ENCODE measurements around the gene RERE. TPM values are rescaled to one million over a fixed set of nuclear protein-coding genes. Genes with fewer than 3 reads are reported as not detected.
"Not testable (repeated sequence)": the region's sequence is repeated elsewhere in the genome, so short reads cannot be mapped to it uniquely, and the experiment has no call there.

Gene RERE
- total RNA-seq, 1 donor from 2014 or later: 78.2 TPM

DNA sequence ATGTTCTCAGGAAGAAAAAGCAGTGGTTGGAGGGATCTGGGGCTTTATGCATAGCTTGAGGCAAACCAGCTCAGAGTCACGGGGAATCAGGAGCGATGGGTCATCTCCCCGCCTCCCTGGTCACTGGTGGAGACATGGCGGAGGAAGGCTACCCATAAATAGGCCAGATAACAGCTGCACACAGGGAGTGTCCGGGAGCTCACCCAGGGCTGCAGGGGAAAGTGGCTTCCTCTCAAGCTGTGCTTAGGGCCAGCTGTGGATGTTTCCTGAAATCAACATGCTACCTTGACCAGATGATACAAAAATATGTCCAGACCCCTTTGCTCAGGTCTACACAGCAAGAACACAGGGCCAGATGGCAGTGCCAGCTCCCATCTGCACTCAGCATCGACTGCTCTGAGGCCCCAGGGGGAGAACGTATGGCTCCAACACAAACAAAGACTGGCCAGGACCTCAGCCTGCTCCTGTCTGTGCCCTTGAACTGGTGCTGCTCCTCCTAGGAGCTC, 27.1 kb upstream of the RERE start:
- intact Hi-C loops (cut with micrococcal nuclease): no loop called here

DNA sequence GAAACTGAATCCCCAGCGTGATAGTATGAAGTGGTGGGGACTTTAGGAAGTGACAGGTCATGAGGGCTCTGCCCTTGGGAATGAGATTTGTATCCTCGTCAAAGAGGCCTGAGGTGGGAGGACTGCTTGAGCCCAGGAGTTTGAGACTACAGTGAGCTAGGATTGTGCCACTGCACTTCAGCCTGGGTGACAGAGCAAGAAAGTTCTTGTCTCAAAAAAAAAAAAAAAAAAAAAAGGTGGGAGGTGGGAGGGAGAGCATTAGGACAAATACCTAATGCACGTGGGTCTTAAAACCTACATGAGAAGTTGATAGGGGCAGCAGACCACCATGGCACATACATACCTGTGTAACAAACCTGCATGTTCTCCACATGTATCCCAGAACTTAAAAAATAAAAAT, 24.0 kb upstream of the RERE start:
- intact Hi-C loops (cut with micrococcal nuclease): no loop called here

DNA sequence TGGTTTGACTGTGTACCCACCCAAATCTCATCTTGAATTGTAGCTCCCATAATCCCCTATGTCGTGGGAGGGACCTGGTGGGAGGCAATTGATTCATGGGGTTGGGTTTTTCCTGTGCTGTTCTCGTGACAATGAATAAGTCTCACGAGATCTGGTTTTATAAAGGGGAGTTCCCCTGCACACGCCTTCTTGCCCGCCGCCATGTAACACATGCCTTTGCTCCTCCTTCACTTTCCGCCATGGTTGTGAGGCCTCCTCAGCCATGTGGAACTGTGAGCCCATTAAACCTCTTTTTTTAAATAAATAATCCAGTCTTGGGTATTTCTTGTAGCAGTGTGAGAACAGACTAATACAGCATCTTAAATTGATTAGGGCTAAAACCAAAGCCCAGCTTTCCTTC, 22.6 kb upstream of the RERE start:
- intact Hi-C loops (cut with micrococcal nuclease): no loop called here

DNA sequence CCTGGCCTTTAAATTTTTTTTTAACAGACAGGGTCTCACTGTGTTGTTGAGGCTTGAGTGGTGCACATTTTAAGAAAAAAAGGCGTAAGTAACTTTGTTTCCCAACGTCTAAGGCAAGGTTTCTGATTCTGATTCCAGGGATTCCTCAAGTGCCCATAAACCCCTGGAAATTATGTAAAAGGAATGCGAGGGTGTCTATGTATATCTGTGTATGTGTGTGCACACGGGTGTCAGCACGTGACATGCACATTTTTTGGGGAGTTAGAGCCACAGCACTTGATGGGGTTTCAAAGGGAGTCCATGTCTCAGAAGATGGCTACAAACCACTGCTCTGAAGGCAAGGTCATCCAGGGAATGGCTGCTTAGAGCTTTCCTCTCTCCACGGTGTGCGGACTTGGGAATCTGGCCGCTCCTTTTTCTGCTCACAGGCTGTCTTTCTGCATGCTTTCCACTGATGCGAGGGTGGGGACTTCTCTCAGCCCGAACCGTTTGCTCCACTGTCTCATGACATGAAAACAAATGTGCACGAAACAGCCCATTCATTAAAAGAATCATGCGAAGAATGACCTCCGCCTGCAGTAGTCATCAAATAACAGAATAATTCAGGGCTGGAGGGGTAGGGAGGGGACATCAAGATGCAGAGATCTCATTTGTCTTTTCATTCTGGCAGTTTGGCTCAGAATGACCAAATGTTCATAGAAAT, 18.7 kb upstream of the RERE start:
- intact Hi-C loops (cut with micrococcal nuclease): no loop called here

DNA sequence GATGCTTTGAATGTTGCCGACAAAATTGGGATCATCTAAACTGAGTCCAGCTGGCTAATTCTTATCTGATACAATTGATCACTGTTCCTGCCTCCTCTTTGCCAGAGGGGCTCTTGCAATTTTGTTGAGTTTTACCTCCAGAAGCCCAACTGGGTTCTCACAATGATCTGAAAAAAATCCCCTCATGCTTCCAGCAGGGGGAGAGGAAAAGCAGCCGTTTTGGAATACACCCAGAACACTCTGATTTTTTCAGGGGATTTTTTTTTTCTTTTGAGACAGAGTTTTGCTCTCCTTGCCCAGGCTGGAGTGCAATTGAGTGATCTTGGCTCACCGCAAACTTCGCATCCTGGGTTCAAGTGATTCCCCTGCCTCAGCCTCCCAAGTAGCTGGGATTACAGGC, 13.9 kb upstream of the RERE start:
- intact Hi-C loops (cut with micrococcal nuclease): no loop called here

DNA sequence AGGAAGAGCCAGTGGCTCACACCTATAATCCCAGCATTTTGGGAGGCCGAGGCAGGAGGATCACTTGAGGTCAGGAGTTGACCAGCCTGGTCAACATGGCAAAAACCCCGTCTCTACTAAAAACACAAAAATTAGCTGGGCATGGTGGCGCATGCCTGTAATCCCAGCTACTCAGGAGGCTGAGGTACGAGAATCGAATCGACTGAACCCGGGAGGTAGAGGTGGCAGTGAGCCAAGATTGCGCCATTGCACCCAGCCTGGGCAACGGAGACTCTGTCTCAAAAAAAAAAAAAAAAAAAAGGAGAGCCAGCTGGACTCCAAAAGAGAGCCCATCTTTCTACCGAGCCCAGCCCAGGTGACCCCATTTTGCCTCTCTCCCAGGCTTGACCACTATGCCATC, 13.3 kb upstream of the RERE start:
- intact Hi-C loops (cut with micrococcal nuclease): not testable (repeated sequence)

DNA sequence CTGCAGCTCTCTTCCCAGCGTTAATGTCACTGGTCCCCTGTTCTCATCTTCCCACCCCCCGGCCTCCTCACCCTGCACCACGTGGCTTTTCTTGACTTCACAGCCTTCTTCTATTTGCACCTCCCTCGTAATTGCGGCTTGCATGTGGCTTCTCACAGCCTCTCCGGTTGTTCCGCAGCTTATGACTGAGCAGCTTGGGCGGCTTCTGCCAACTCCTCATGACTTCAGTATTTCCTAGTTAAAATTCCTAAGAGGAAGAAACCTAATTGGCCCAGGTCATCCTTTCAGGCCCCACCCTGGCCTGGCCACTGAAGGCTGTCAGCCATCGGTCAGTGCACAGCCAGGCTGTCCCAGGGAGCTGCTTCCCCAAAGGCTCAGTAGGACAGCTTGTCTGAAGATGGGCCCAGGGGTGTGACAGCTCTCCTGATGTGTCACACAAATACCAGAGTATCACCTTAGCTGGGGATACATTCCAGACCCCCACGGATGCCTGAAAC, 8.6 kb upstream of the RERE start:
- intact Hi-C loops (cut with micrococcal nuclease): no loop called here

DNA sequence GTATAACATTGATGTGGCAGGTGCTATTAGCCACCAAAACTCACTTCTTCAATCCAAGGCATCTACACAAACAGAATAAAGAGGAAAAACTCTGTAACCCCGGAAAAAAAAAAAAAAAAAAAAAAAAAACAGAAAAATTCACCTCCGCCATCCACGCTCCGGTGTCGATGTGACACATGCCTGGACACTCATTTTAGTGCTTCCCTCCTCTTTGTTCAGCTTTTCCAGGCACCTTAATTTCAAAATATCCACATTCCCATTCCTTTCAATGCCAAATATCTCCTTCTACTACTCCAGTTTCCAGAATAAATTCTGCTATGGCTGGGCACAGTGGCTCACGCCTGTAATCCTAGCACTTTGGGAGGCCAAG, 5.8 kb upstream of the RERE start:
- intact Hi-C loops (cut with micrococcal nuclease): no loop called here

DNA sequence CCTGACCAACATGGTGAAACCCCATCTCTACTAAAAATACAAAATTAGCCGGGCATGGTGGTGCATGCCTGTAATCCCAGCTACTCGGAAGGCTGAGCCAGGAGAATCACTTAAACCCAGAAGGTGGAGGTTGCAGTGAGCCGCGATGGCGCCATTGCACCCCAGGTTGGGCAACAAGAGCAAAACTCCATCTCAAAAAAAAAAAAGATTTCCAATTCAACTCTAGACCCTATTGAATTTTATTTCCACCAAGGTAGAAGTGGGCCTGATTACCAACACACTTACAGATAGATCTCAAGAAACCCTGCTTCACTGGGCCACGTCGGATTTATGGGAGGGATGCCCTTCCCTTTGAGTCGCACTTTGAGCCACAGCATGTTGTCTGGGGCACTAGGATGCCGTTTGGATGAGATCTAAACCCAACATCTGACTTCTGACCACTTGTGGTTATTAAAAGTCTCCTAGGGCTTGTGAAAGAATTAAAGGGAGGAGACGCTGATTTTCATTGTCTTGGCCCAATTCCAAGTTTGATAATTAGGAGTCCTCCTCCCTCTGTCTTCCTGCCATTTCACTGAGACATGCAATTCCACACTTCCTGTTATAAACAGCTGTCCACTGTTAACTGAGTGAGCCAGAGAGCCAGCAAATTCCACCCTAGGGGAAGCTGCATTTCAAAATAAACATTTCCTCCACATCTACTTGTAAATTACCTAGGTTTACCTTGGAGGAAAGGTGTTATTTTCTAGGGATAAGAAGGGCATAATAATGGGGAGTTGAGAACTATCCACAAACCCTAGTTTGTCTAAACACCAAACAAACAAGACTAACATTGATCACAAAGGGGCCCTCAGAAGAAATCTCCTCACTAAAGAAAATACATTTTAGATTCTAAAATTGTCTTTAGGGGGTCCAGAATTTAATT, 5.2 kb upstream of the RERE start:
- intact Hi-C loops (cut with micrococcal nuclease): no loop called here

DNA sequence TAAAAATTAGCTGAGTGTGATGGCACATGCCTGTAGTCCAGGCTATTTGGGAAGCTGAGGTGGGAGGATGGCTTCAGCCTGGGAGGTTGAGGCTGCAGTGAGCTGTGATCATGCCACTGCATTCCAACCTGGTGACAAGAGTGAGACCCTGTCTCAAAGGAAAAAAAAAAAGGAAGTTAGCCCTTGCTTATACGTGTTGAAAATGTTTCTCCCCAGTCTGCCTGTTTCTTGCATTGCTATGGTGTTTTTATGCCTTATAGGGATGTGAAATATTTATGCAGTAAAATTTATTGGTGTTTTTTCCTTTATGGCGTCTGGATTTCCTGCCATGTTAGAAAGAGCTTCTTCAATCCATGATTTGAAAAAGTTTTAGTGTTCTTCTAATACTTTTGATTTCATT, 3.6 kb upstream of the RERE start:
- intact Hi-C loops (cut with micrococcal nuclease): no loop called here

DNA sequence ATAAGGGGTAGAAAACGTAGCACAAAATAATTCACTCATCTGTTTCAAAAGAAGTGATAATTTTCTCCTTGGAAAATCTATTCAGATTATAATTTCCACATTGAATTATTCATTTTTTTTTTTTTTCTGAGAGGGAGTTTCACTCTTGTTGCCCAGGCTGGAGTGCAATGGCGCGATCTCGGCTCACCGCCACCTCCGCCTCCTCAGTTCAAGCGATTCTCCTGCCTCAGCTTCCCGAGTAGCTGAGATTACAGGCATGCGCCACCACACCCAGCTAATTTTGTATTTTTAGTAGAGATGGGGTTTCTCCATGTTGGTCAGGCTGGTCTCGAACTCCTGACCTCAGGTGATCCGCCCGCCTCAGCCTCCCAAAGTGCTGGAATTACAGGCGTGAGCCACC, 1.3 kb upstream of the RERE start:
- intact Hi-C loops (cut with micrococcal nuclease): loop anchor here (1.0 to 5.0 kb wide), 2 partner anchors 11 to 291 kb away; no protein-coding TSS in a partner anchor

DNA sequence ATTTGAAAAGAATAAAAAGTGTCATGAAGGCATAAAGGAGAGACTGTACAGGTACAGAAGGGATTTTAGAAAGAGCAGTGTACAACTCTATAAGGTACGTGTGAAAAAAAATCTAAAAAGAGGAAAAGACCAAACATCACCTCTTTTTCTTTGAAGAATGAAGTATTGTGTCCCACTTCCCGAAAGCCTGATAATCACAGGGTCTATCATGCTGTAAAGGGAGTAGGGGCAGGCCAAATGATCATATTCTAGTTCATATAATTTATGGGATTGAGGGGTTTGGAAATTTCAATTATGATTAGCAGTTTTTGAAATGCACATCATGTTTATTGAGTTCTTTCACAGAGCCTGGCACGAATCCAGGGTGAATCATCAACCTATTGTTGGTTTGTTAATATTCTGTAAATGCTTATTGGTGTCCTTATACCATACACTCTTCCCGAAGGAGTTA, 910 bp upstream of the RERE start:
- intact Hi-C loops (cut with micrococcal nuclease): loop anchor here (1.0 to 5.0 kb wide), 2 partner anchors 11 to 291 kb away; no protein-coding TSS in a partner anchor

DNA sequence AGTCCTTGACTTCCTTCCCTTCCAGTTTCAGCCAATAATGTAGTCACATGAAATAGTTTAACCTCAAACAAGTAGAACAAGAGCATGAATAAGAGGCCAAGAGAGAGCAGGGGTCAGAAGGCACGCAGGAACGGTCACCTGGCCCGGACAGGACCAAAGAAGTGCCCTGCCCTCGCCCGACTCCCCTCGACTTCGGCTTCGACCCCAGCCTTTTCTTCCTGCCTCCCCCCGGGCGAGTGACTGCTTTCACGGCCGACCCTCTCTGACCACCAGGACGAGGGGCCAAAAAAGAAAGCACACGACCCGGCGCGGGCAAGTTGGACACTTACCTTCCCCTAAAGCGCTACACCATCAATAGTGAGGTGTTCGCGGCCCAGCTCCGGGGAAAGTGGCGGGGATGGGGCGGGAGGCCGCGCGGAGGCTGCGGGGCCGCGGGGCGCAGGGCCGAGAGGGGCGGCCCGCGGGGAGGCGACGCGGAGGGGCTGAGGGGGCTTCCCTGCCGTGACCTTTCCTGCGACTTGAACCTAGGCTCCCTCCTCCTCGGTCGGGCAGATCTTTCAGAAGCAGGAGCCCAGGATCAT, 519 bp downstream of the RERE start:
- intact Hi-C loops (cut with micrococcal nuclease): loop anchor here (1.0 to 5.0 kb wide), 4 partner anchors 61 to 290 kb away; partner anchors contain the start of gene ENO1

DNA sequence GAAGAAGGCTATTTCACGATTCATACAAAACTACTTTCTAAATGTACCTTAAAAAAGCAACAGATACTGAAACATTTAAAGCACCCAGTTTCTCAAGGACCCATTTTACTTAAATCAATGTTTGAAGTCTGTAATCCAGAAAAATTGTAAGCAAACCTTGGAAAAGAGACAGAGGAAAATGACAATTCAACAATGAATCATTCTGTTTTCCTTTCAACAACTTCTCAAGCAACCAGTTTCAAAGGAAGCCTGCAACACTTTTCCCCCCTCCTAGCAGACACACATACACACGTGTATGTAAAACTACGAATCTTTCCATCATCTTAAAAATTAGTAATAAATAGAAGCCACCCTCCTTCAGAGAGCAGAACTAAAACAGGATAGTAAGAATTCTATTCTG, 1.2 kb downstream of the RERE start:
- intact Hi-C loops (cut with micrococcal nuclease): loop anchor here (1.0 to 5.0 kb wide), 3 partner anchors 113 to 289 kb away; no protein-coding TSS in a partner anchor

DNA sequence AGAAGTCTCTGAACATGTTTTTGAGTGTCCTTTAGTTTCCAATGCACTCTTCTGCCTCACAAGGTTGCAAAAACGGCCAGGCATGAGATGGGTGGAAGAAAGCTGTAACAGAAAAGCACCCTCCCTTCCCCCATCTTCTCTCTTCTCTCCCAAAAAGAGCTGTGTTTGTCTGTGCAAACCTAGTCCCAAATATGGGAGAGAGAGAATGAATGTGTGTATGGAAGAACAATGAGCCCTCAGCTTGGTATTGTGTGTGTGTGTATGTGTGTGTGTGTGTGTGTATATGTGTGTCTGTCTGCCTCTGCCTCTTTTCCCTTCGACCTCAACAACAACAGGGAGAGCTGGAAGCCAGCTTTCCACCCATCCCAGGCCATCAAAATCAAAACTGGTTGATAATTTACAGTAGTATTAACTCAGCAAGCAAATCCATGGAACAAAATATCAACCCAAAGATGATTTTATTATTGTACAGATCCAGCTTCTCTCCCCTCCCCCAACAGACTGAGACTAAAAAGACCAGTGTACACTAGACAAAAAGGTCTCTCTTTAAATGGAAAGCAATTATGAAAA, 1.8 kb downstream of the RERE start:
- intact Hi-C loops (cut with micrococcal nuclease): loop anchor here (1.0 to 5.0 kb wide), 3 partner anchors 112 to 288 kb away; no protein-coding TSS in a partner anchor

DNA sequence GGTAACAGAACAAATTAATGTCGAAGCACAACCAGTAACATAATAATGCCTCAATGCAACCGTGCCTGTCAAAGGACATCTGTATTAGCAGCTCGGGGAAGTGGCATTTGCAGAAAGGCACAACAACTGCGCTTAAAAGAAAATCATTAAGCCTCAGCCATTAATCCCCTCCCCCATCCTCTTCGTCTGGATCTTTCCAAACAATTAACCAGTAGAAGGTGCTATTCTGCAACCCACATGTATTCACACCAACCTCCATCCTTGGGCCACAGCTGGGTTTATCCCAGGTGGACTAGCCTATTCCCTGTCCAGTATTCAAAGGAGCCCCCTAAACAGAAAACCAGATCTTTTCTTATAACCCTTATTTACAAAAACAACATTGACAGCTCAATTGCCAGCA, 2.6 kb downstream of the RERE start:
- intact Hi-C loops (cut with micrococcal nuclease): loop anchor here (5.0 kb wide), 1 partner anchor 288 kb away; no protein-coding TSS in a partner anchor

DNA sequence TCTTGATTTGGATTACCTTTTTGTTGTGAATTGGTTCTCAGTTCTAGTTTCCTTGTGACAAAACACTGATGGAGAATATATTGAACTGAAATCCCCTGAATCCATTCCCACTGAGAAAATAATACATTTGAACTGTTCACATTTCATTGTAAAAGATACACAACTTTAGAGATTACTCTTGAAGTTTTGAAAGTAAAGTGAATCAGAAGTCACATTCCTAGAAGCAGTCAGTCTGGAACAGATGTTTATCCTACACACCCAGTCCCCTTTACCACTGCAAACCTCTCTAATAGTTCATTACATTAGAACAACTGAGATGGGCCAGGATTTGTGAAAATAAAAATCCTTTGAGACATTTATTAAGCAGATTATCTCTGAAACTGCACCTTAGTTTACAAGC, 3.4 kb downstream of the RERE start:
- intact Hi-C loops (cut with micrococcal nuclease): no loop called here

DNA sequence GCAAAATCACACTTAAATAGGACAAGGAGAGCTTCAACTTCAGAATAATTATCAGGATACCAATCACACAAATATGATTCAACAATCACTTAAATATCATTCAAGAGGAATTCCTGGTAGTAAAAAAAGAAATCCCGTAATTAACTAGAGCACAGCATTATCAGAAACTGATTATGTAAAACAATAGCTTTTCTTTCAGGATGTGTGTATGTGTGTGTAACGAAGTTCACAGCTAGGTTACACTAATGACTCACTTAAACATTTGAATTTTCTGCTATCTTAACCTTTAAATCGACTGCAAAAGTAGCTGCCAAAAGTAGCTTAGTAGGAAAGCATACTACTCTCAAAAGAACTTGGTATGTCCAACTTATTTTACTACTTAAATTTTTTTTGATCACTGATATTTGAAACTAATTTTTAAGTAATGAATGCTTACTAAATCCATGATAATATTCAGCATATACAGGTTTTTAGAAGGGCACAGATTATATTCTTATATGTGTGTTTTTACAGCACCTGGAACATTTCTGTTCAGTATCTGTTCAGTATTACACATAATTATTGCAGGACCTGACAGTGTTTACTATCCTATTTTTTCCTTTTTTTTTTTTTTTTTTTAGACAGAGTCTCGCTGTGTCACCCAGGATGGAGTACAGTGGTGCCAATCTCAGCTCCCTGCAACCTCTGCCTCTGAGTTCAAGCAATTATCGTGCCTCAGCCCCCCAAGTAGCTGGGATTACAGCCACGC, 4.2 kb downstream of the RERE start:
- intact Hi-C loops (cut with micrococcal nuclease): no loop called here

DNA sequence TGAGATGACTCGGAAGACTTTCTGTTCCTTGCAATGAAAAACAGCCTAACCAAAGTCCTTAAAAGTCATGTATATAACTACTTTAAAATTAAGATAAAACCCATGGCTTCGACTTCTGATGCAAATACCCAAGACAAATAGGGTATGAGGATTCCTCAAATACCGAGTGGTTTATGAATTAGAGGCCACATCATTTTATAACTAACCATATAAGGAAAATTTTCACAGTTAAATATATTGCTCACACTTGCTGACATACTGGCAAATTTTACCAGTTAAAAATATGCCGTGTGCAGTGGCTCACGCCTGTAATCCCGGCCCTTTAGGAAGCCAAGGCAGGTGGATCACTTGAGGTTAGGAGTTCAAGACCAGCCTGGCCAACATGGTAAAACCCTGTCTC, 5.4 kb downstream of the RERE start:
- intact Hi-C loops (cut with micrococcal nuclease): no loop called here

DNA sequence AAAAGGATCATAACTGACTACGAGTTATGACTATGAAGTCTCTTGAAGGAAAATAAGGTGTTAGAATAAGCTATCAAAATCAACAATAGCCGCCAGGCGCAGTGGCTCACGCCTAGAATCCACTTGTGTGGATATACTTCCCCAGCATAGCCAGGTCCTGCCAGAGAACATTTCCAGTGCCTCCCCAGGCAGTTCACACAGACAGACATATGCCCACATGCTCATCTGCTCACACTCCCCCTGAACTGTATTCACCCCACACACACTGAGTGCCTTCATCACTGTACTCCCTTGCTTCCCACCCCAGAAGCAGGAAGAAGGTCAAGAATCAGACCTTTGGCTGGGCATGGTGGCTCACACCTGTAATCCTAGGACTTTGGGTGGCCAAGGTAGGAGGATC, 6.5 kb downstream of the RERE start:
- intact Hi-C loops (cut with micrococcal nuclease): no loop called here
